Measurements from ENCODE around the gene C22orf42. TPM values are rescaled to one million over a fixed set of nuclear protein-coding genes. Genes with fewer than 3 reads are reported as not detected.

Gene C22orf42
- total RNA-seq, 1 donor: not detected

GRCh38 chr22:32177221-32177765 lies 18.2 kb upstream of the C22orf42 start:
- Histone ChIP-seq H3K36me3 (ENCODE audit: insufficient read depth, low read length) (no peaks in the 10 kb centered on the region), H3K79me2 (ENCODE audit: insufficient read depth, low read length) (no peaks in the 10 kb centered on the region), H3K27ac (ENCODE audit: low read depth, low read length) (no peak overlapping the region), H2AFZ (ENCODE audit: low read length) (no peak overlapping the region), H4K20me1 (ENCODE audit: insufficient read depth, low read length) (no peaks in the 10 kb centered on the region), H3K4me3 (ENCODE audit: insufficient read depth, low read length) (no peak overlapping the region), H3K9me3 (ENCODE audit: low read depth, low read length) (no peaks in the 10 kb centered on the region), H3K27me3 (ENCODE audit: insufficient read depth, low read length) (peaks cover 19% of the 10 kb centered on the region), H3K4me1 (ENCODE audit: insufficient read depth, low read length) (no peaks in the 10 kb centered on the region), H3K4me2 (ENCODE audit: insufficient read depth, low read length) (no peak overlapping the region)
- DNase-seq (ENCODE audit: insufficient read length, low spot score, missing footprints): no peak
- TF ChIP-seq CTCF (IDR thresholded peaks at IDR 0.05; ENCODE audit: extremely low read depth, low read depth, low read length): no peak

GRCh38 chr22:32175683-32176644 lies 16.9 kb upstream of the C22orf42 start:
- H3K27ac ChIP-seq (ENCODE audit: low read depth, low read length): no peak overlapping the region
- H3K4me1 ChIP-seq (ENCODE audit: insufficient read depth, low read length): no peaks in the 10 kb centered on the region
- H3K9me3 ChIP-seq (ENCODE audit: low read depth, low read length): no peaks in the 10 kb centered on the region
- peaks cover 19% of the 10 kb centered on the region for H3K27me3 ChIP-seq (ENCODE audit: insufficient read depth, low read length)
- DNase-seq (ENCODE audit: insufficient read length, low spot score, missing footprints): no peak
- H3K79me2 ChIP-seq (ENCODE audit: insufficient read depth, low read length): no peaks in the 10 kb centered on the region
- H2AFZ ChIP-seq (ENCODE audit: low read length): no peak overlapping the region
- no peak overlapping the region for H3K4me2 ChIP-seq (ENCODE audit: insufficient read depth, low read length)
- no peak for TF ChIP-seq CTCF (IDR thresholded peaks at IDR 0.05; ENCODE audit: extremely low read depth, low read depth, low read length)
- H4K20me1 ChIP-seq (ENCODE audit: insufficient read depth, low read length): no peaks in the 10 kb centered on the region
- no peak overlapping the region for H3K4me3 ChIP-seq (ENCODE audit: insufficient read depth, low read length)
- H3K36me3 ChIP-seq (ENCODE audit: insufficient read depth, low read length): no peaks in the 10 kb centered on the region

GRCh38 chr22:32175115-32175514 lies 16.0 kb upstream of the C22orf42 start:
- no peak overlapping the region for H2AFZ ChIP-seq (ENCODE audit: low read length)
- H3K4me2 ChIP-seq (ENCODE audit: insufficient read depth, low read length): no peak overlapping the region
- no peak overlapping the region for H3K27ac ChIP-seq (ENCODE audit: low read depth, low read length)
- no peak for DNase-seq (ENCODE audit: insufficient read length, low spot score, missing footprints)
- TF ChIP-seq CTCF (IDR thresholded peaks at IDR 0.05; ENCODE audit: extremely low read depth, low read depth, low read length): no peak
- H3K27me3 ChIP-seq (ENCODE audit: insufficient read depth, low read length): peaks cover 16% of the 10 kb centered on the region
- no peaks in the 10 kb centered on the region for H3K79me2 ChIP-seq (ENCODE audit: insufficient read depth, low read length)
- no peaks in the 10 kb centered on the region for H3K9me3 ChIP-seq (ENCODE audit: low read depth, low read length)
- H3K4me1 ChIP-seq (ENCODE audit: insufficient read depth, low read length): no peaks in the 10 kb centered on the region
- no peaks in the 10 kb centered on the region for H4K20me1 ChIP-seq (ENCODE audit: insufficient read depth, low read length)
- no peaks in the 10 kb centered on the region for H3K36me3 ChIP-seq (ENCODE audit: insufficient read depth, low read length)
- H3K4me3 ChIP-seq (ENCODE audit: insufficient read depth, low read length): no peak overlapping the region

GRCh38 chr22:32165681-32166080 lies 6.6 kb upstream of the C22orf42 start:
- H2AFZ ChIP-seq (ENCODE audit: low read length): no peak overlapping the region
- H3K4me1 ChIP-seq (ENCODE audit: insufficient read depth, low read length): no peaks in the 10 kb centered on the region
- no peaks in the 10 kb centered on the region for H3K36me3 ChIP-seq (ENCODE audit: insufficient read depth, low read length)
- no peak overlapping the region for H3K27ac ChIP-seq (ENCODE audit: low read depth, low read length)
- no peak overlapping the region for H3K4me2 ChIP-seq (ENCODE audit: insufficient read depth, low read length)
- no peak for DNase-seq (ENCODE audit: insufficient read length, low spot score, missing footprints)
- H4K20me1 ChIP-seq (ENCODE audit: insufficient read depth, low read length): no peaks in the 10 kb centered on the region
- no peaks in the 10 kb centered on the region for H3K9me3 ChIP-seq (ENCODE audit: low read depth, low read length)
- TF ChIP-seq CTCF (IDR thresholded peaks at IDR 0.05; ENCODE audit: extremely low read depth, low read depth, low read length): no peak
- peaks cover 8% of the 10 kb centered on the region for H3K27me3 ChIP-seq (ENCODE audit: insufficient read depth, low read length)
- no peaks in the 10 kb centered on the region for H3K79me2 ChIP-seq (ENCODE audit: insufficient read depth, low read length)
- H3K4me3 ChIP-seq (ENCODE audit: insufficient read depth, low read length): no peak overlapping the region

Data from osteoblast (primary cell).